Hepatocyte (in vitro differentiated cells): Measurements from ENCODE around the gene KLHL36.

Source experiments
- EZH2 ChIP-seq: fragments of 200-600 bp; sonication (generic); IDR thresholded peaks from 2 replicates; pipeline ENCODE4 v1.6.1; 2016; ENCODE audit warnings: antibody characterized with exemption, mild to moderate bottlenecking, borderline replicate concordance
- TF ChIP-seq, protein P1 (sequence below): fragments of 200-600 bp; sonication (generic); IDR thresholded peaks from 2 replicates; pipeline ENCODE4 v1.5.1; 2016; ENCODE audit warnings: antibody characterized with exemption, mild to moderate bottlenecking; ENCODE audit not compliant: poor library complexity

DNA sequence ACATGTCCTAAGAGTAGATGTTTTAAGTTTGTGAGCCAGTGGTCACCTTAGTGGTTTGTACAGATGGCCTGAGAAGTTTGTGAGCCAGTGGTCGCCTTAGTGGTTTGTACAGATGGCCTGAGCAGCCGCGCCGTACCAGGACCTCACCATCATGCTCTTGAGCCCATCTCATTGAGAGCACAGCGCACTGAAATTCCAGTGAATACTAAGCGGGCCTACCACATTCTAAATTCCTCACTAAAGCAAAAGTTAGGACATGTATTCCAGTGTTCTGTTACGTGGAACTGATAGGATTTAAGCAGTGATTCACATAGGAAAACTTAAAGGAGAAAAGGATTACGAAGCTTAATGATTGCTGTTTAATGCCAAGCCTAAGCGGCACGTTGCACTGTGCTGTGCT is 55.4 kb downstream of the KLHL36 start:
- TF ChIP-seq EZH2: no peak
- TF ChIP-seq, protein P1, sequence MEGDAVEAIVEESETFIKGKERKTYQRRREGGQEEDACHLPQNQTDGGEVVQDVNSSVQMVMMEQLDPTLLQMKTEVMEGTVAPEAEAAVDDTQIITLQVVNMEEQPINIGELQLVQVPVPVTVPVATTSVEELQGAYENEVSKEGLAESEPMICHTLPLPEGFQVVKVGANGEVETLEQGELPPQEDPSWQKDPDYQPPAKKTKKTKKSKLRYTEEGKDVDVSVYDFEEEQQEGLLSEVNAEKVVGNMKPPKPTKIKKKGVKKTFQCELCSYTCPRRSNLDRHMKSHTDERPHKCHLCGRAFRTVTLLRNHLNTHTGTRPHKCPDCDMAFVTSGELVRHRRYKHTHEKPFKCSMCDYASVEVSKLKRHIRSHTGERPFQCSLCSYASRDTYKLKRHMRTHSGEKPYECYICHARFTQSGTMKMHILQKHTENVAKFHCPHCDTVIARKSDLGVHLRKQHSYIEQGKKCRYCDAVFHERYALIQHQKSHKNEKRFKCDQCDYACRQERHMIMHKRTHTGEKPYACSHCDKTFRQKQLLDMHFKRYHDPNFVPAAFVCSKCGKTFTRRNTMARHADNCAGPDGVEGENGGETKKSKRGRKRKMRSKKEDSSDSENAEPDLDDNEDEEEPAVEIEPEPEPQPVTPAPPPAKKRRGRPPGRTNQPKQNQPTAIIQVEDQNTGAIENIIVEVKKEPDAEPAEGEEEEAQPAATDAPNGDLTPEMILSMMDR: no peak
